NCI-H1694 treated with DMSO at 0.1 percent for 48 hours (cell line): ENCODE data around the gene KAZN.
A peak's percentile ranks its signal among the peaks of the same experiment; 100 is the strongest.

Source experiments
- DNase-seq: peaks from one replicate; lab custom pipeline; 2025; lab: John Stamatoyannopoulos, UW

The KAZN gene

GRCh38 chr1:15139654-15140350 lies 541.3 kb downstream of the KAZN start:
- peak; percentile 64 for DNase-seq

GRCh38 chr1:15141935-15142539 lies 543.6 kb downstream of the KAZN start:
- DNase-seq = peak; percentile 36

- DNase-seq = no peak
Measured at GRCh38 chr1:15145327-15145726, 546.8 kb downstream of the KAZN start.

DNA sequence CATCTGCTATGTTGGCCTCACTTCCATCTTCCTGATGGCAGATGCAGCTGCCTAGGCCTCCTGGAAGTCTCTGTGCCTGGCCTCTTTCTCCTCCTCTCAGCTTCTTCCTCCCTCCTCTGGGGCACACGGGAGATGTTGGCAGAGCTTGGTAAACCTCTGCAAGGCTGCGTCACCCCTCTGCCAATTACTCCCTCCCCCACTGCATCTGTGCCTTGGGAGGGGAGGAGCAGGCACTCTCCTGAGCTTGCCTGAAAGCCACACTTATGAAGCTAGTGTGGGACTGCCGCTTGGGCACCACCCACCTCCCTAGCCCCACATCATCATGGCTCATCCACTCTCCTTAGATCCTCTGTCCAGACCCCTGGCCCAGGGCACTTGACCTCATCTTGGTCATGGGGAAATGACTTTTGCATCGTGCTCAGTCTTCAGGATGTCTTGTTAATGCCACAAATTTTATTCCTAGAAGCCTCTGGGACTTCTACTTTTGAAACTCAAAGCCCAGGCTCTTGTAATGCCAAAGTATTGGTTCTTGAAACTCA lies 547.7 kb downstream of the KAZN start:
- DNase-seq = no peak

- no peak for DNase-seq
Measured at GRCh38 chr1:15146971-15147376, 548.5 kb downstream of the KAZN start.

DNA sequence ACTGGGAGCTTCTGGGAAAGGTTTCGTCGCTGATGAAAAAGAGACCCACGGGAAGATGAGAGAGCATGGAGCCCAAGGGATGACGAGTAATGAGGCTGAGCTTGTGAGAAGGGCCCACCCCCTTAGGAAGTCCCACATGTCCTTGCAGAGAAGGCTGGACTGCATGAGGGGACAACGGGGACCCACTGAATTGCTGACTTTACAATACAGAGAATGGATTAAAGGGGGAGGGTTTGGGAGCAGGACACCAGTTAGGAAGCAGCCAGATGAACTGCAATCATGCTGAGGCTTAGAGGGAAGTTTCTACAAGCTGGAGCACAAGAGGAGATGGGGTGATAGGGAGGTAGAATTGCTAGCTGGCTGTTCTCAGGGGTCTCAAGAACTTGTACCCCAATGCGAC lies 549.5 kb downstream of the KAZN start:
- no peak for DNase-seq

DNA sequence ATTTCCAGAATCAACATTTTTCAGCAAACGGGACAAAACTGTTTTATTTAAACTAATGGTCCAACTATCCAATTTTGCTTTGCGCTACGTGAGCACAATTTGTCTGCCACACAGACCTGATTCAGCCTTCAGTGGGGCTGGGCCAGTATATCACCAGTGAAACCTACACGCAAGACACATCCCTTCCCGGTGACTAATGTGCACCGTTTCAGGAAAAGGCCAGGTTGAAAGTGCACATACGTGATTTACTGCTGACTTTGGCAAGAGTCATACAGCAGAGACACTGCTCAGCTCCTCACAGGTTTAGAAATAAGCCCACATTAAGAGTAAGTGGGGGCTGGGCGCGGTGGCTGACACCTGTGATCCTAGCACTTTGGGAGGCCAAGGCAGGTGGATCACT lies 550.0 kb downstream of the KAZN start:
- DNase-seq = no peak

GRCh38 chr1:15148941-15149340 lies 550.5 kb downstream of the KAZN start:
- DNase-seq = no peak

DNA sequence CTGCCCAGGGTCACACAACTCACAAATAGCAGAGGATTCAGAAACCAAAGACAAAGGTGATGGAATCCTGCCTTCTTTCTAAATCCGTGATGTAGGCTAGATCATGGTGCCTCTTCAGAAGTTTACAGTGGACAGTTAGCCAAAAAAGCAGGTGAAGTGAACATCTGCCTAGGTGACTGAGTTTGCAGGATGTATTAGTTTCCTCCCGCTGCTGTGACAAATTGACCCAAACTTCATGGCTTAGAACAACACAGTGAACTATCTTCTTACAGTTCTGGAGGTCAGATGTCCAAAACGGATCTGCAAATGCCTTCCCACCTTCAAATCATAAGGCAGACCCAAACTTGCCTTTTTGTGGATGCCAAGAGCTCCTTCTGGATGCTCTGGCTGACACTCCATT lies 551.9 kb downstream of the KAZN start:
- DNase-seq = no peak

DNA sequence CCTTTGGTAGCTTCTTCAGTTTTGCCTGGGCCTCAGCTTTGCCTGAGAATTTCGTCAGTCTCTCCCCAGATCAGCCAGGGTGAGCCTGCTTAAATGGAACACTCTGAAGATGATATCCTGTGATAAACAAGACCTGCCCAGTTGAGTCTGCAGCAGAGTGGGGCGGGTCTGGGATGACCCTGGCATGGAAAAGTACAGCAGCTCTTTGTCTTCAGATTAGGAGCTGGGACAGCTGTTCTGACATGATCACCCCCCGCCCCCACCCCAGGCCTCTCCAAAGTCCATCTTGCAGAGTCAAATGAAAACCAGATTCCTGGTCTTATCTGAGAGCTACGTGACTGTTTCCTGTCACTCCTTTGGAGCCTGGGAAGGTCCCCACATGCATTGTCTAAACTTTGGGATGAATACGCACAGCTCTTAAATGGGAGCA lies 552.9 kb downstream of the KAZN start:
- DNase-seq = no peak

GRCh38 chr1:15151871-15152270 lies 553.4 kb downstream of the KAZN start:
- DNase-seq = no peak

DNA sequence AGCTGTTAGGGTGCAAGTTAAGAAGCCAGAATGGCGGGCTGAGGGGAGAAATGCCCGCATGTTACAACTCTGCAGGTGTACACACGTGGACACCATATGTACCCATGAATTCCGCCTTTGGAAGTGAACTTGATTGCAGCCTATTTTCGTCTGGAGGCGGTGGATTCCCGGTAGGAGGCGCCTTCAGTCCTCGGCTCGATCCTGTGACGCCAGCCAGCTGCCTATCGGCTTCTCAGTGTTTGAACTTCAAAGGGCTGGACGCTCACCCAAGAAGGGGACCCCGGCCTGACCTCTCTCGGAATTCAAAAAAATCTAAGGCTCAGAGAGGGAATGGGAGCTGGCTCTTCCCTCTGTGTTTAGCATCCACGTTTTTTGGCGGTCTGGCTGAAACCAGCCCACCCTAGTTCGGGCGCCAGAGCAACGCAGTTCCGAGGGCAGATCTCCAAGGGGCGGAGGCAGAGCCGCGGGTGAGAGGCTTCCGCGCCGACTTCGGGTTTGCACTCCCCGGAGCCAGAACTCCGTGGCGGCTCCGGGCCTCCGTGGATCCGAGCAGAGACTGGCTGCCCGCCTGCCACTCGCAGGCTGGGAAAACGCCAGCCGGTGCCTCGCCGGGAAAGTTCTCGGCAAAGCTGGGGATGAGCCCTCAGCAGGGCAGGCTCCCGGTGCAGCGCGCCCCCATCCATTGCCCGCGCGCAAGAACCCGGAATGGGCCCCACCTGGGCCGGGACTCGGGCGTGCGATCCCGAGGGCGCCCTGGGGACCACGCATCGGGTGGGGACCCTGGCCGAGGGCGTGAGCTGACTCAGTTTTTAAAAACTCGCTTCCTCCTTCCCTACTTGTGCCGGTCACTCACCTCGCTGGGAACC lies 554.1 kb downstream of the KAZN start:
- peak; percentile 39 for DNase-seq

DNA sequence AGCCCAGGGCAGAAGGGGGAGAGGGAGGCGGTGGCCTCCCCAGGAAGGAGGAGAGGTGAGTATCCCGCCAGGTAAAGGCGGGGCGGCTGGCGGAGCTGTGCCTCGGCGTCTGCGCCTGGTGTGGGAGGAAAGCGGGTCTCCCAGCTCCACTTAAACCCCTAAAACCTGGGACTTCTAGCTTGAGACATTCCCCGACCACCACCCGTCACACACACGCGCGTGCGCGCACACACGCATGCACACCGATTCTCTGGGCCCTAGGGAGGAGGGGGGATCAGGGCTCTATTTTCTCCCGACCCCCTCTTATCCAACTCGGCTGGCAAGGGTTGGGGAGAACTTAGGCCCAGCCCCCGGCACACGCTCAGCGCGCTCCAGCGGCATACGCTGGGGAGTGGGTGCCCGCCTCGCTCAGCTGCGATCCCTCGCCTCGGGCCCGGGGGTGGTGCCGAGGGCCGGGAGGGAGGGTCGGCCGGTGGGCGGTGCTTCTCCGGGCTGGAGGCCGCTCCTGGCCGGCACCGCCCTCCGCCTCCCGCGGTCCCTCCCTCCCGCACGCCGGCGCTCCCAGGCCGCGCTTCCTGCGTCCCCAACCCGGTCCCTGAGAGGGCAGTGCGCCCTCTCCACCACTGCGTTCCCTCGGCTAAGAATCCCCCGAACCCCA lies 554.8 kb downstream of the KAZN start, which contains the start of gene TMEM51:
TMEM51 (plus strand) TSS at position 564 of the 658 bp plus-strand sequence. CDS start 61,341 bp downstream, outside the sequence.
- DNase-seq = peak; percentile 27

GRCh38 chr1:15153842-15154479 lies 555.5 kb downstream of the KAZN start:
- peak; percentile 33 for DNase-seq

- DNase-seq = no peak
Measured at GRCh38 chr1:15154480-15155036, 556.1 kb downstream of the KAZN start.

DNA sequence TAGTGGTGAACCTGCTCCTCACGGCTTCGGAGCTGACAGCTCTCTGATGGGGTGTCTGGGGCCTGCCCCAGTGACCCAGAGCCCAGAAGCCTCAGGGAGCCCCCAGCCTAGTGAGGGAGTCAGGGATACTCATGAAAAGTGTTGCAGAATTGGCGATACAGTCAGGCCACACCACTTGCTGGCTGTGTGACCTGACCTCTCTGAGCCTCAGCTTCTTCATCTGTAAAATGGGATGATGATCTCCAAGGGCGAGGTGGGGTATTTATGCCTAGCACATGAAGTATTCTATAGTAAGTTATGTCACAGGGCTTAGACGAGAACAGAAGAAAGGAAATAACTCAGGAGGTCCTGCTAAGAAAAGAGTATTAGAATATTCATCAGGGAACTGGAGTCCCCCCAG lies 556.7 kb downstream of the KAZN start:
- DNase-seq = no peak

- DNase-seq = peak; percentile 55
Measured at GRCh38 chr1:15155888-15156741, 557.6 kb downstream of the KAZN start.

- DNase-seq = no peak
Measured at GRCh38 chr1:15156807-15157380, 558.4 kb downstream of the KAZN start.

DNA sequence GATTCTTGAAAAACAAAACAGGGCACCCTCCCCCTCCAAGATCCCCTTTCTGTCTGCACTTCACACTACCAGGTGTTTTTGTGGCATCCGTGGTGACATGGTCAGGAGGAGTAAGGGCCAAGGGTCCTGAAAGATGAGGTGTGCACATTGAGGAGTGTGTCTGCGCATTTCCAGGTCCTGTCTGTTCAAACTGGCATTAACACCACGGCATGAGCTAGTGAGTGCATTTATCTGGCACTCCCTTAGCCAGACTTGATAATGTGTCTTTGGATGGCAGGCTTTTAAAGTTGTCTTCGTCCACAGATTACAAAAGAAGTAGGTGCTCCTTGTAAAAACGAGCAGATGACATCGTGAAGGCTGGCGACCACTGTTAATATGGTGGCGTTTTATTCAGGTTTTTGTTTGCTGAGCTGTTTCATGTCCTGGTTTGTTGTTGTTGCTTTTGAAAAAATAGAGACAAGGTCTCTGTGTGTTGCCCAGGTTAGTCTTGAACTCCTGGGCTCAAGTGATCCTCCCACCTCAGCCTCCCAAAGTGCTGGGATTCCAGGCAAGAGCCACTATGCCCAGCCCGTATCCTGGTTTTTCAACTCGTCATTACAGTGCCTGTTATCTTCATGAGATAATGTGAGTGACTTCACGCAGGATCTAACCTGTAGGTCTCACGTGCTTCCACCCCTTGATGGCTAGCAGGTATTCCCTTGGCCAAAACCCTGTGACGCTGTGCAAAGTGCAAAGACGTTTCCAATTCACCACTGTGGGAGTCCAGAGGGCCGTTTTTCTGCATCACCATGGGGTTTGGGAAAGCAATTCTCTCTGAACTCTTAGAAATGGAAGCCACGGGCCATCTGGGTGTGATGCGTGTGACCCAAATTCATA lies 559.3 kb downstream of the KAZN start:
- DNase-seq = no peak
